ENCODE measurements around the gene OSMR. TPM values are rescaled to one million over a fixed set of nuclear protein-coding genes. Genes with fewer than 3 reads are reported as not detected.

The OSMR gene
- total RNA-seq, 1 donor from 2014 or later, result 148 TPM

DNA sequence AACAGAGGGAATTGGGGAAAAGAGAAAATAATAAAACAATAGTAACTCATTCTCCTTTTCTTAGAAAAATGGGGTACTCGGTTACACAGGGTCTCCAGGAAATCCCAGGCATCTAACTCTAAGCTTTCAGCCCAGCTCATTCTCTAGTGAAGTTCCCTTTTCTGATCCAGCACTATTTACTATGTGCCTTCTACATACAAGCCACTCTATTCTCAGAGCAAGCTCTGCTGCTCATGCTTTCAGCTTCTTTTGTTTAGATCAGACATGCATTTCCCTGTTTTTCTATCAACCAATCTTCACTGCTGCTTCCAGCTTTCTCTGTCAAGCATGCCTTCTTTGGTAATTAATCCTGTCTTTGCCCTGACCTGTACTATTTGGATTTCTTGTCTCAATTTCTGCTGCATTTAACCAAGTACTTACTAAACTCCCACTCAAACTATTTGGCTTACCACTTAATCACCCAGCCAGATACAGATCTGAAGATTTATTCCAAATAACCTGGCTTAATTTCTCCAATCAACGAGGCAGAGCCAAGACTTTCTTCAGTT is 25.3 kb downstream of the OSMR start:
- peak; percentile 50 for DNase-seq (ENCODE audit: low read depth)

DNA sequence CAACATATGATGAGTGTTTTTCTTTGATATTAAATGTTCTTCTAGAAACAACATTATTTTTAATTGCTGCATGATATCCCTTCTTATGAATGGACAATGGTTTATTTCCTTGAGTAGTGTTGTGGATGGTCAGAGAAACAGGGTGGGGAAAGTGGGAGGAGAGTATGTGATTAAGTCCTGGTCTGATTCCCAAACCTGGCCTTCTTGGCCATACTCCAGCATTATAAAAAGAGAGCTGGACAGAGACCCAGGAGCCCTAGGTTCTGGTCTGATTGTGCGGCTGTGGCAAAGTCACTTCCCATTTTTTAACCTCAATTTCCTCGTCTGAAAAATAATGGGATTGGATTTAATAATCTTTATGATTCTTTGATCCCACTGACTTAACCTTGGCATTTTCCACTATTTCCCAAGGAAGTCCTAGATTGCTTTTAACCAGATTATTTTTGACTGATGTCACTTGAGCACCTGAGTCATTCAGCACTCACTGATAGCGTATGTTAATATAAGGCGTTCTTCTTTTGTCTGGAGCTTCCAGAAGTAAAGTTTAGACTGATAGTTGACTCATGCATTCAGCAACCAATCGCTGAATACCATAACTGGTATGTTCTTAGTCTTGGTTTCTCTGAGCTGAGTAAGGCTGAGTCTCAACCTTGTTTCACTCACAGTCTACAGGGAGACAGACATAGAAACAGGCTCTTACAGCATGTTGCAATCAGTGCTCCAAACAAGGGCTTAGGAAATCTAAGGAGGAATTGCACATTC is 26.2 kb downstream of the OSMR start:
- DNase-seq (ENCODE audit: low read depth), result peak; percentile 99

DNA sequence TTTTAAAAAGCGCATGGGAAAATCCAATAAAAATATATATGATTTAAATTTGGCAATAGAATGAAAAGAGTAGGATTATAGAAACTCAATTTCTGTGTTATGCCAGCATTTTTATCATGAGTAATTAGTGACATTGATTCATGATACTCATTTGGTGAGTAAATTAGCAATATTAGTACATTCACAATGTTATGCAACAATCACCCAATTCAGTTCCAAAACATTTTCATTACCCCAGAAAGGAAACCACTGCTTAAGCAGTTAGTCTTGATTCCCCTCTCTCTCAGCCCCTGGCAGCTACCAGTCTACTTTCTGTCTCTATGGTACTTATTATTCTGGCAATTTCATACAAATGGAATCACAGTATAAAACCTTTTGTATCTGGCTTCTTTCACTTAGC is 27.0 kb downstream of the OSMR start:
- DNase-seq (ENCODE audit: low read depth), result no peak

DNA sequence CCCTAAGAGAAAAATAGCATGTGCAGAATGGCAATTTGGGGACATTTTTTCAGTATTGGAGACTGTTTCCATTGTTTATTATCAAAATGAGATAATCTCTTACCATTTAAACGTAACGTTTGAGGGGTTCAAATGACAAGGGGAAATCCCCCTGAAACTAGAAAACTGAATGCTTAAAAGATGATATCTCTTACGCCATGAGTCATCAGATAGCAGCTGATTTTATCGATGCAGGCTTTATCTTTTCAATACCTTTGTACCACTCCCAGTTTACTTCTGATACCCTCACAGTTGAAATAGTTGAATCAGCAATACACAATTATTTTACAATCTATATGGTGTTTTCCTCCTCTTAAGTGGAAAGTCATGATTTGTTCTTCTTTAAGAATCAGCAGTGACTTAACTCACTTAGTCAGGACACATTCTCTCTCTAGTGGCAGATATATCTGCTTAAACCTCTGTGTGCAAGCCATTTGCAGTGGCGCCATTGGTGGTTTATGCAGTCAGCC is 29.2 kb downstream of the OSMR start:
- no peak for DNase-seq (ENCODE audit: low read depth)

DNA sequence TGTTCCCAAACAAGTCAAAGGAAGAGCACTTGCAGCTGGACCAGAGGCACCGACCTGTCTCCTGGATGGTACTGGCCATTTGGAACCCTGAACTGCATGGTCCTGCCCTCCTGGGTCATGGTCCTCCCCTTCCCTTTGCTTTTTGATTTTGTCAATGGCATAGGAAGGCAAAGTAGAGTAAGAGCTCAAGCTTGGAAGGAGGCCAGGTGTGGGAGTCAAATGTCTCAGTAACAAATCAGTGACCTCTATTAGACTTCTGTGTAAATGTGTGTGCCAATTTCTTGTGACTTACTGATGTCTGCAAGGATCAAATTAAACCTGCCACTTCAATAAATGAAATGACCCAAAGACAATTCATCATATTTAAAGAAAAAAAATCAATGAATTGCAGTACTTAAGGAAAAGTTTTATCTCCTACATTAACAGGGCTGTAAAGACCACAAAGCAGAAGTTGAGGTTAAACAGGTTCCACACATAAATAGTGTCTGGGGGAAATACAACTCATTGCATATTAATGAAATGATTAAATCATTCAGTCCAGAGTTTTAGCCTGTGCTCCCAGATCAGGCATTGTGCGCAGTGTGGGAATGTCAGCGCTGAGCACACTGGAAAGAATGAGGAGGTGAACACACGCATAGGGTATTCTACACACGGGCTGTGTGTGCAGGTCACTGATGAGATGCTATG is 32.7 kb downstream of the OSMR start:
- peak; percentile 36 for DNase-seq (ENCODE audit: low read depth)

DNA sequence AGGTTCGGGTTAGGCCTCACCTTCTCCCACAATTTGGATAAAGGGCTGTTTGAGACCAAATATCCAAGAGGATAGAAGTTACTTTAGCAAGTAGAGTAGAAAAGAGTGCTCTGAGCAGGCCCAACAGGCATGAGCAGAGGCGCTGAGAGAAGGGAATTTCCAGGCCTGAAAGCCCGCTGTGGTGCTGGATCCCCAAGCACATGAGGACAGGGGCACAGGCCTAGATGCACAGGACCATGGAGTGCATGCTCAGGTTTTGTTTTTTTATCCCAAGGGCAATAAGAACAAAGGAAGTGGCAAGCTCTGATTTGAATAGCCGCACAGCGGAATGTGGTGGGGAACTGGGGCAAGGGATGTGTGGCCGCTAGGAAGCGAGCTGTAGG is 33.3 kb downstream of the OSMR start:
- DNase-seq (ENCODE audit: low read depth), result no peak

DNA sequence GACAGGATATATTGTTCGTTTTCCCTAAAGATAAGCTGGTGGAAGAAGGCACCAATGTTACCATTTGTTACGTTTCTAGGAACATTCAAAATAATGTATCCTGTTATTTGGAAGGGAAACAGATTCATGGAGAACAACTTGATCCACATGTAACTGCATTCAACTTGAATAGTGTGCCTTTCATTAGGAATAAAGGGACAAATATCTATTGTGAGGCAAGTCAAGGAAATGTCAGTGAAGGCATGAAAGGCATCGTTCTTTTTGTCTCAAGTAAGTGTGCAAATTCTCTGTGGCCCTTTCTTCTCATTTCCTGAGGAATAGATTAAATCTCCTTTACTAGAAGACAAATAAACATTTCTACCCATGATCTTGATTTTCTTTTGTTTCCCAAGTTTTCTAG is 38.0 kb downstream of the OSMR start:
- no peak for DNase-seq (ENCODE audit: low read depth)

DNA sequence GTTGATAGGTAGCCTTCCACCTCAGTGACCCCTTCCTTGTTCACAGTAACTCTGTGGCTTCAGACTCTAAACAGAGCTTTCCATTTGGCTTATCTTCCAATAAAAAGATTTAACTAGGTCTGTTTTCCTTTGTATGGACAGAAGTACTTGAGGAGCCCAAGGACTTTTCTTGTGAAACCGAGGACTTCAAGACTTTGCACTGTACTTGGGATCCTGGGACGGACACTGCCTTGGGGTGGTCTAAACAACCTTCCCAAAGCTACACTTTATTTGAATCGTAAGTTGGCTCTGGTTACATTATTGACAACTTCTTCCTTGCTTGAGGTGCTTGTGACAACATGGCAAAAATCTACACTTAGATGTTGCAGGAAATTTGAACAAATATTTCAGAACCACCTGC is 39.4 kb downstream of the OSMR start:
- no peak for DNase-seq (ENCODE audit: low read depth)

DNA sequence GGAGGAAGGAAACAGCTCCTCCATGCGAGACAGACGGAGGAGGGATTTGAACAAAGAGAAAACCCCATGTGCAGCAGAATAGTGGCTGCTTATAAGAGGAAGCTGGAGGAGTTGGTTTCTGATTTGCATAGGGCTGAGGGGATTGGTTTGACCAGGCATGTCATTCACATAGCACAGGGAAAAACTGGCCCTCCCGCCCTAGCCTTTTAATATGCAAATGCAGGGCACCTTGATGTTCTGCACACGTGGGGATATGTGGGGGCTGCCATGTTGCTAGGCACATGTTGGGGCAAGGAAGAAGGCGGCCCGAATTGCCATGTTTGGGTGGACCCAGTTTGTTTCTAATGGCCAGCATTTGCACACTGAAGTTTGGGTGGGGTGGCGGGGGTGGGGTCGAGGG is 42.2 kb downstream of the OSMR start:
- DNase-seq (ENCODE audit: low read depth), result no peak

DNA sequence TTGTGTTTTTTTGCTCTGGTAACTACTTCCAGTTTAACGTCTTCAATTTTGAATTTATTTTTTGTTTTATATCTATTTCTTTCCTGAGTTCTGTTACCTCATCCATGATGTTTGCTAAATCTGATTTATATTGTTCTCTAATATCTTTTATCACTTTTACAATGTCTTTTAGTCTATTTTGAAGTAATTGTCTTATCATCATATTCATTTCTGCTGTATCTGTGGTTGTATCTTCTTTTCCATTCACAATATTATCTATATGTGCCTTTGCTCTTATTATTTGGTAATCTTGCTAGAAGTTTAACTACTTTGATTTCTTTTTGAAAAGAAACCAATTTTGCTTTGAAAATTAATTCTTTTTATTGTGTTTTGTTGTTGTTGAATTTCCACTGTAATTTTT is 43.6 kb downstream of the OSMR start:
- no peak for DNase-seq (ENCODE audit: low read depth)

DNA sequence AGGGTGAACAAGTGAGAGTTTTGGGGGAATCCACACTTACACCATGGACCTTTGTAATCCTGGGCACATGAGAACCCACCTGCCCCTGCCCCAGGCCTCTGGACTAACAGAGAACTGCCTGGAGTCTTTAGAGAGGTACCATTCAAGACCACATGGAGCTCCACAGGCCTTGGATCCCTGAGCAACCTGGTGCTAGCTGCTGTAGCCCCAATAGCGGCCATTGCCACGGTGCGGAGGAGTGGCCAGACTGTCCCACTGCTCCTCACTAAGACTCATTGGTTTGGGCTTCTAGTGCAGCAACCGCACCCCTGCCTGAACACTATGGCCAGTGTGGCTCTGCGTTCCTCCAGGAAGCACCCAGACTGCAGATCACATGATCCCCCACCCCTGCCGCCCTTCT is 45.8 kb downstream of the OSMR start:
- no peak for DNase-seq (ENCODE audit: low read depth)

DNA sequence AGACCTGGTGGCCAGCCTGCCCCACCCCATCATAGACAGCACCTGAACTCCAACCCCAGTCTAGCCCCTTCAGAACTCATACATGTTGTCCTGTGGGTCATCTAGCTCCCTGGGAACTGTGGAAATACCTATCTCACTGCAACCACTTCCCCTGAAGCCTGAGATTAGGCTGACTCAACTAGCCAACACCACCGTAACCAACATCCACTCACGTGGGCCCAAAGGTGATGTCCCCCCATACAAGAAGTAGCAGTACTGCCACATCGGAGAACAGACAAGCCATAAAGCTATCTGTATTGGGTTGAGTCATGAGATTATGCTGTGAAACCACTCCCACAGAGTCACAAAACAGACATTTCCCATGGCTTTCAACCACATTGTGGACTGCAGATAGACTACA is 46.6 kb downstream of the OSMR start:
- no peak for DNase-seq (ENCODE audit: low read depth)

DNA sequence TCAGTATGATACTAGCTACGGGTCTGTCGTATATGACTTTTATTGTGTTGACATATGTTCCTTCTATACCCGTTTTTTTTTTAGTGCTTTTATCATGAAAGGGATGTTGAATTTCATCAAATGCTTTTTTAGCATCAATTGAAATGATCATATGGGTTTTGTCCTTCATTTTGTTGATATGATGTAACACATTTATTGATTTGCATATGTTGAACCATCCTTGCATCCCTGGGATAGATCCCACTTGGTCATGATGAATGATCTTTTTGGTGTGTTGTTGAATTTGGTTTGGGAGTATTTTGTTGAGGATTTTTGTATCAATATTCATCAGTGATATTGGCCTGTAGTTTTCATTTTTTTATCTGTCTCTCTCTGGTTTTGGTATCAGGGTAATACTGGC is 50.9 kb downstream of the OSMR start:
- no peak for DNase-seq (ENCODE audit: low read depth)

DNA sequence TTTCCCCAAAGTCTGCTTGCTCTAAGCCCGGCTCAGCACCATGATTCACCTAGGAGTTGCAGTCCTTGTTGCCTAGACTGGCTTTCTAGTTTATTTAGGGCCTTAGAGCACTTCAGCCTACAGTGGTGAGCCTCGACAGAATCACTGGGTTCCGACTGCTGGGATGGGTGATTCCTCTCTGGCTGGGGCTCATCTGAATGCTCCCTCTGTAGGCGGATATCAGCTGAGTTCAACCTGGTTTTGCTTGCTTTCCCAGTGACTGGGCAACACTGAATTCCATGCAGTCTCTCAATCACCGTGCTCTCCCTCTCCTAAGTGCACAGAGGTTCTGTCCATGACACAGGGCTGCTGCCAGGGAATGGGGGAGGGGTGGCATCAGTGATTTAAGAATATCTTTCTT is 54.1 kb downstream of the OSMR start:
- DNase-seq (ENCODE audit: low read depth), result no peak

DNA sequence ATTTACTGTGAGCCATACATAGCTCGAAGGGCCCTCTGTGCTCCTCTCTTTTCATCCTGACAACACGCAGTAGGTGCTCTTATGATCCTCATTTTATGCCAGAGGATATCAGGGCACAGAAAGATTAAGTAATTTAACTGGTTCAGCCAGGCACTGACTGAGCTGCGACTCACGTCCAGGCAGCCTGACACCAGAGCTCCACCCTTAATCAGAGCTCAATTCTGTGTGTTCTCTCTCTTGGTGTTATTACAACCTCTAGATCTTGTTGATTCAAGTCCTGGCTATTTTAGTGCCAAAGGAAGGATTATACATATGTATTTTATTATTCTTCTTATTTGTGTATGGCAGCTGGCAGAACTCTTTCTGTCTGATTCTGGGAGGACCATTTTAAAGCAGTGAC is 59.7 kb downstream of the OSMR start:
- no peak for DNase-seq (ENCODE audit: low read depth)

DNA sequence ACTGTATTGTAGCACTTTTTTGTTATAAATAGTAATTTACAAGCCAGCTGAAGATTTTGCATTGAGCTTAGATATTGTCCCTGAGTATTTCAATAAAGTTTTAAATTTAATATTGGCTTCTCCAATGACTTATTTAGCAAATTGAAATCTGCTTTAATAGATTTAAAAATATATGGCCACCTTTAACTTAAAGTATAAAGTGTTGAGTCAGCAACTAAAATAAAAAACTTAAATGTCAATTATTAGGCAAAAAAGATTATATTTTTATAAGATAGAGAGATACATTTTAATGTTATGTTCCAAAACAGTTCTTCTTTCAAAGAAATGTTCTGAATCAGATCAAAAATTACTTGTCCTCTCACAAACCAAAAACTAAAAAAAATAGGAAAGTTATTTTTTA is 60.7 kb downstream of the OSMR start:
- DNase-seq (ENCODE audit: low read depth), result no peak

DNA sequence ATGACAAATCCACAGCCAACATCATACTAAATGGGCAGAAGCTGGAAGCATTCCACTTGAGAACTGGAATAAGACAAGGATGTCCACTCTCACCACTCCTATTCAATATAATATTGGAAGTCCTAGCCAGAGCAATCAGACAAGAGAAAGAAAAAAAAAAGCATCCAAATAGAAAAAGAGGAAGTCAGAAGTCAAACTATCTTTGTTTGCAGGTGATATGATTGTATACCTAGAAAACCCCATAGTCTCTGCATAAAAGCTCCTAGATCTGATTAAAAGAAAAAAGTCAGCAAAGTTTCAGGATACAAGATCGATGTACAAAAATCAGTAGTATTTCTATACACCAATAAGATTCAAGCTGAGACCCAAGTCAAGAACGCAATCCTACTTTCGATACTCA is 66.1 kb downstream of the OSMR start:
- no peak for DNase-seq (ENCODE audit: low read depth)

DNA sequence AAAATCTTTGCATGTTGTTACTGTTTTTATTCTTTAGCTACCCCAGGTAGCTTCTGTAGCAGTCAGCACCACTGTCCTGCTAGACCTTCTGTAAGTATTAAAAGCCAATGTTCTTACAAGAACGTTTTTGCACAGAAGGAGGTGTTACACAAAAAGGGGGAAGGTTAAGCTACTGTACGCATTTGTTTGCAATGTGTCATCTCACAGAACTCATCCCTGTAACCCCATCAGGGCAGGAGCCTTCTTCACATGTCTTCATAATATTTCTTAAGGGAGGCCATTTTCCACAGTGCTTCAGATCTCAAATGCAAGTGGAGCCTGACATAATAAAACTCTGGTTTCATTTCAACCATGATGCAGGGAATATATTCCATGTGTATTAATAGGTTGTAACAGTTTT is 67.9 kb downstream of the OSMR start:
- DNase-seq (ENCODE audit: low read depth), result no peak

DNA sequence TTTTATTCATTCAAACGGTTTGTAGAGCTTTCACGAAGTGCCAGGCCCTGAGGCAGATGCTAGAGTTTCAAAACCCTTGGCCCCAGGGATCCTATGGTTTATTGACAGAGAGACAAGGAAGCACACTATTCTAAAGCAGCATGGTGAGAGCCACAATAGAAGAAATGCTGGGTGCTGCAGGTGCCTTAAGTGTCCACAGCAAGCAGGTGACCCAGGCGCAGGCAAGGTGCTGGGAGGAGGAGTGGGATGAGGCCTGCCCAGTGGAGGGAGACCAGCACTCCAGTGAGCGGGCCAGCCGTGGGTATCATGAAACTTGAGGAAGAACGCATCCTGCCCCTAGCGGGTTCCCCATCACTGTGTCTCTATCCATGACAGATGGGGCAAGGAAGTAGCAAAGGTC is 71.0 kb downstream of the OSMR start:
- no peak for DNase-seq (ENCODE audit: low read depth)

DNA sequence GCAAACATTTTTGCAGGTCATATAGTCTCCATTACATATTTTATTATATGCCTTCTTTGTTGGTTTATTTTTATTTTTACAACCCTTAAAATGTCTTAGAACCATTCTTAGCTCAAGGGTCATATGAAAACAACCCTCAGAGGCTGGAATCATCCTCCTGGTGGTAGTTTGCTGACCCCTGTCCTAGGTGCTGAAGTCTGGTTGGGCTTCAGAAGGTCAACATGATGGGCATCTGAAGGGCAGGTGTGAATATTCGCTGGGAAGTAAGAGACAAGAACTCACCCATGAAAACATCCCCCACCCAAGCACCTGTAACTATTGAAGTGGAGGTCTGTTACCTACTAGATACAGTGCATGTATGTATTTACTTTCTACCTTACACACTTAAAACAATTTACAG is 75.4 kb downstream of the OSMR start:
- DNase-seq (ENCODE audit: low read depth), result no peak

DNA sequence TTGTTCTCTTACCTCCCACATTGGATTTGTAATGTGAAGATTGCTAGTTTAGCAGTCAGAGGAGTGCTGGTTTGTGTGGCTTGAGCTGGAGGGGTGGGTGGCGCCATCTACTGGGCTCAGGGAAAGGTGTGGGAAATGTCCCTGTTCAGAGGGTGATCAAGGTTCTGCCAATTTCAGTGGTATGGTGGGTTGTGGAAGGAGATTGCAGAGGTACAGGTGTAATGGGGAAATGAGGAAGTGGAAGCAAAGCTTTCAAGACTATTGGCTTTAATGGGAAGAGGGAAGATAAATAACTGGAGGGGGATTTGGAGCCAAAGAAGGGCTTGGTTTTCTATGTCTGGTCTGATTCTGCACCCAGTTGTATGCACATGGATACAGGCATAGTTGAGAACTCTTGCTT is 76.4 kb downstream of the OSMR start:
- DNase-seq (ENCODE audit: low read depth), result peak; percentile 47

DNA sequence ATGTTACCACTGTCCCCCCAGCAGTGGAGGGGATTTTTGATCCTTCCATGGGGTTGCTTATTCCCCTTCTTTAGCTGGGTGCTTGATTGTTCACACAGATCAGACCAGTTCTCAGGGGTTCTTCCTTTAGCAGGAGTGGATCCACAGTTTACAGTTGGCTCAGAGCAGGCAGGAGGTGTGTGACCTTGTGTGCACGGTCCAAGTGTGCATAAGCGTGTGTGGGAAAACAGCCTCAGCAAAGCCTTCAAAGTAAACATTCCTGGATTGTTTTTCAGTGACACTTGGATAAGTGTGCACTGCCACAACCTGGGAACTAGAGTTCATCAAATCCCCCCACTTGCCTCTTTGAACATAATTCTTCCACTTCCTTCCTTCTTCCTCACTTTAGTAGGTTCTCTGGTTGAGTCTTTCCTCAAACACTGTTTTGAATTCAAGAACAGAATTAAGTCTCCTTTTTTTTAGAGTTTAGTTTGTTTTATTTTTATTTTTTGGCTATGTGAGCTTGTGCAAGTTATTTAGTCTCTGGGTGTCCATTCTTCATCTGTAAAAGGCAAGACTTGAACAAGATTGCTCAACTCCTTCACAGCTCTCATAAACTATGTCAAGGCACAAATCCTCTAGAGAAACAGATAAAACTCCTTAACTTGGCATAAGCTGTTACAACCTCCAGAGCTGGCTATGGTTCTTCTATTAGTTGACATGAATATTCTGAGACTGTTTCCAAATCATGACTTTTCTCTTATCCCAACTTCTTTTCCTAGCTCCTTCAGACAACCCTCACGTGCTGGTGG is 78.0 kb downstream of the OSMR start:
- DNase-seq (ENCODE audit: low read depth), result no peak

Measured in renal cortical epithelial cell (primary cell).